Urinary bladder (tissue), 4 donors: ENCODE results near the gene ASIC2. TPM values are rescaled to one million over a fixed set of nuclear protein-coding genes. Genes with fewer than 3 reads are reported as not detected.

ENCODE experiments used
- DNase-seq: peaks from one replicate; pipeline ENCODE4 v3.0.0-alpha.2; 2015; ENCODE audit errors: extremely low spot score
- H3K27ac ChIP-seq: one replicate; pipeline ENCODE4 v1.5.1; 2013; ENCODE audit warnings: low read depth, mild to moderate bottlenecking, moderate library complexity
- H3K36me3 ChIP-seq: one replicate; pipeline ENCODE4 v1.6.1; 2013; ENCODE audit warnings: mild to moderate bottlenecking, moderate library complexity; ENCODE audit not compliant: insufficient read depth
- H3K4me1 ChIP-seq: one replicate; pipeline ENCODE4 v1.6.1; 2013; ENCODE audit warnings: mild to moderate bottlenecking, moderate library complexity; ENCODE audit not compliant: insufficient read depth
- H3K4me3 ChIP-seq: one replicate; pipeline ENCODE4 v1.5.1; 2013; ENCODE audit warnings: low read depth, low read length
- WGBS: extraction: QIAGEN DNeasy Blood & Tissue Kit; methylation state at CpG from one replicate; pipeline ENCODE4 v1.1.7; 2013; 5-methylcytosine and 5-hydroxymethylcytosine counted together
- polyA plus RNA-seq: library from polyadenylated mRNA; stranded (reverse); fragments of 200-250 nt; gene quantifications from one replicate; pipeline ENCODE4 v1.2.3, GENCODE V29; 2013
- total RNA-seq: library from RNA; depleted of rRNA; stranded (reverse); fragments of >200 nt; gene quantifications from one replicate; pipeline ENCODE4 v1.2.3, GENCODE V29; 2014
- donor health status: healthy with polysubstance abuse.
- donor health status: healthy.

The ASIC2 gene
- total and polyA plus RNA-seq, 2 donors, result 0.09 to 1.1 TPM

GRCh38 chr17:33277436-33278100, 15.5 kb downstream of the ASIC2 start:
- WGBS, result 66% methylated on average over 10 of the region's 10 CpGs
- Histone ChIP-seq H3K4me1 (no peaks in the 10 kb centered on the region), H3K27ac (no peak overlapping the region), H3K36me3 (no peaks in the 10 kb centered on the region), H3K4me3 (no peak overlapping the region)
- DNase-seq, result no peak

- no peak for DNase-seq
- H3K27ac ChIP-seq, result no peak overlapping the region
- H3K4me1 ChIP-seq, result no peaks in the 10 kb centered on the region
- no peaks in the 10 kb centered on the region for H3K36me3 ChIP-seq
- no peak overlapping the region for H3K4me3 ChIP-seq
- 85% methylated on average over 3 of the region's 3 CpGs for WGBS
These were observed 19.2 kb downstream of the ASIC2 start for GRCh38 chr17:33273743-33274410.

- 62% methylated on average over 2 of the region's 2 CpGs for WGBS
- Histone ChIP-seq H3K36me3 (no peaks in the 10 kb centered on the region), H3K4me1 (no peaks in the 10 kb centered on the region), H3K27ac (no peak overlapping the region), H3K4me3 (no peak overlapping the region)
- no peak for DNase-seq
These were observed 19.8 kb downstream of the ASIC2 start for GRCh38 chr17:33273271-33273670.

- no peak overlapping the region for H3K27ac ChIP-seq
- no peaks in the 10 kb centered on the region for H3K36me3 ChIP-seq
- H3K4me3 ChIP-seq, result no peak overlapping the region
- no peak for DNase-seq
- H3K4me1 ChIP-seq, result no peaks in the 10 kb centered on the region
- WGBS, result 97% methylated on average over 2 of the region's 2 CpGs
These were observed 20.7 kb downstream of the ASIC2 start for GRCh38 chr17:33272438-33272837.

GRCh38 chr17:33269337-33270060, 23.6 kb downstream of the ASIC2 start:
- no peaks in the 10 kb centered on the region for H3K4me1 ChIP-seq
- no peak overlapping the region for H3K27ac ChIP-seq
- 84% methylated on average over 2 of the region's 2 CpGs for WGBS
- H3K4me3 ChIP-seq, result no peak overlapping the region
- DNase-seq, result no peak
- H3K36me3 ChIP-seq, result no peaks in the 10 kb centered on the region

- DNase-seq, result no peak
- Histone ChIP-seq H3K36me3 (no peaks in the 10 kb centered on the region), H3K4me1 (no peaks in the 10 kb centered on the region), H3K4me3 (no peak overlapping the region), H3K27ac (no peak overlapping the region)
- 93% methylated on average over 5 of the region's 5 CpGs for WGBS
These were observed 25.1 kb downstream of the ASIC2 start for GRCh38 chr17:33267851-33268548.

GRCh38 chr17:33267271-33267790, 25.8 kb downstream of the ASIC2 start:
- Histone ChIP-seq H3K4me1 (no peaks in the 10 kb centered on the region), H3K4me3 (no peak overlapping the region), H3K36me3 (no peaks in the 10 kb centered on the region), H3K27ac (no peak overlapping the region)
- WGBS, result 73% methylated on average over 6 of the region's 6 CpGs
- no peak for DNase-seq

- no peaks in the 10 kb centered on the region for H3K36me3 ChIP-seq
- H3K4me3 ChIP-seq, result no peak overlapping the region
- no peak overlapping the region for H3K27ac ChIP-seq
- 70% methylated on average over 10 of the region's 10 CpGs for WGBS
- no peaks in the 10 kb centered on the region for H3K4me1 ChIP-seq
- no peak for DNase-seq
These were observed 26.5 kb downstream of the ASIC2 start for GRCh38 chr17:33266611-33267010.

GRCh38 chr17:33266116-33266515, 27.0 kb downstream of the ASIC2 start:
- 17% methylated on average over 1 of the region's 1 CpG for WGBS
- no peaks in the 10 kb centered on the region for H3K36me3 ChIP-seq
- DNase-seq, result no peak
- H3K27ac ChIP-seq, result no peak overlapping the region
- no peak overlapping the region for H3K4me3 ChIP-seq
- H3K4me1 ChIP-seq, result no peaks in the 10 kb centered on the region

GRCh38 chr17:33263396-33263795, 29.7 kb downstream of the ASIC2 start:
- 81% methylated on average over 4 of the region's 4 CpGs for WGBS
- H3K4me1 ChIP-seq, result no peaks in the 10 kb centered on the region

GRCh38 chr17:33262266-33263123, 30.6 kb downstream of the ASIC2 start:
- no peak for DNase-seq
- H3K4me1 ChIP-seq, result no peaks in the 10 kb centered on the region
- H3K27ac ChIP-seq, result no peak overlapping the region
- 62% methylated on average over 6 of the region's 6 CpGs for WGBS
- no peak overlapping the region for H3K4me3 ChIP-seq
- H3K36me3 ChIP-seq, result no peaks in the 10 kb centered on the region

More at GRCh38 chr17:33263396-33263795, 29.7 kb downstream of the ASIC2 start:
- Histone ChIP-seq H3K4me3 (no peak overlapping the region), H3K36me3 (no peaks in the 10 kb centered on the region), H3K27ac (no peak overlapping the region)
- DNase-seq, result no peak

- Histone ChIP-seq H3K27ac (no peak overlapping the region), H3K4me1 (no peaks in the 10 kb centered on the region), H3K36me3 (no peaks in the 10 kb centered on the region), H3K4me3 (no peak overlapping the region)
- DNase-seq, result no peak
- 67% methylated on average over 10 of the region's 10 CpGs for WGBS
These were observed 31.3 kb downstream of the ASIC2 start for GRCh38 chr17:33261820-33262219.

GRCh38 chr17:33260638-33261037, 32.5 kb downstream of the ASIC2 start:
- Histone ChIP-seq H3K4me1 (no peaks in the 10 kb centered on the region), H3K4me3 (no peak overlapping the region), H3K27ac (no peak overlapping the region), H3K36me3 (no peaks in the 10 kb centered on the region)
- no peak for DNase-seq
- 42% methylated on average over 10 of the region's 10 CpGs for WGBS
